Measurements from ENCODE around the gene KLHL17.
A peak's percentile ranks its signal among the peaks of the same experiment; 100 is the strongest.

KLHL17 gene

DNA sequence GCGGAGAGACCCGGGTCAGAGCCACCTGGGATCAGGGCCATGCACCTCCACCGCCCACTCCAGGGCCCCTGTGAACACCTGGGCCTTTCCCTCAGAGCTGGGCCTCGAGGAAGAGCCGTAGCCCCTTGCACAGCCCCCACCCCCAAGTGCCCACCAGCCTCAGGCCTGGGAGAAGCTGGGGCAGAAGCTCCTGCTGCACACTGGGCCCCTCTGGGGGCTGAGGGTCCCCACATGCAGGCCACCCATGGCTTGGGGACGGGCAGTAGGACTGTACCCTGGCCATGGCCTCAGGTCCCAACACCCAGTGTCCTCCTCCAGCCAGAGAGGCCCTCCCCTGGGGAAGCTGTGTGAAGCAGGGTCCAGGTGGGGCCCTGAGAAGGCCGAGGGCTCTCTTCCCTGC is 7.8 kb upstream of the KLHL17 start:
- no peak for DNase-seq

DNA sequence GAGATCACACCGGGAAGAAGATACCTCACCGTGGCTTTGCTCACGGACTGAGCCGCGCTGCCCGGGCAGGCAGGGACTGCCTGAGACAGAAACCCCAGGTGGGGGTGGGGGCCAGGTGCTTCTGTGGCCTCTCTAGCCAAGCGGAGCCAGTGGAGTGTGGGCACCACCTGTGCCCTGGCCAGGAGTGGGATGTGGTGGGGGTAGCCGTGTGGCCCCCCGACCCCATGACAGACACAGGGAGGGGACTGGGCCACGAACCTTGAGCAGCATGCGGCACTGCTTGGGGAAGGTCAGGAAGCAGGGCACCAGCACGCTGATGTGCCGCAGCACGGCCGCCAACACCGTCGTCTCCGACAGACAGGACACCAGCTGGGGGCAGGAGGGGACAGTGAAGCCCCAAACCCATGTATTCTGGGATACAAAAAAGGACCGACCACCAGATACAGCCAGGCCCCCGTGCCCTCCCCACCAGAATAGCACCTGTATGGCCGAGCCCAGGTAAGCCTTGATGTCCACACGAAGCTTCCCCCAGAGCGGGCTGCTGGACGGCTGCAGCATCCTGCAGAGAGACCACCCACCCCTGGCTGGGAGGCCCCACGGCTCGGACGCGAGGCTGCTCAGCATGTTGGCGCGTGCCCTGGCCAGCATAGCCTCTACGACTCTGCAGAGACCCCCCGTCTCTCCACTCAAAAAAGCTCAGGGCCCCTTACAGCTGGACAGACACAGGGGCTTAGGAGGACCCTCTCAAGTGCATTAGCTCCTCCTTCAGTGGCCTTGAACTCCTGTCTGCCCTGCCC is 6.7 kb upstream of the KLHL17 start:
- no peak for DNase-seq

DNA sequence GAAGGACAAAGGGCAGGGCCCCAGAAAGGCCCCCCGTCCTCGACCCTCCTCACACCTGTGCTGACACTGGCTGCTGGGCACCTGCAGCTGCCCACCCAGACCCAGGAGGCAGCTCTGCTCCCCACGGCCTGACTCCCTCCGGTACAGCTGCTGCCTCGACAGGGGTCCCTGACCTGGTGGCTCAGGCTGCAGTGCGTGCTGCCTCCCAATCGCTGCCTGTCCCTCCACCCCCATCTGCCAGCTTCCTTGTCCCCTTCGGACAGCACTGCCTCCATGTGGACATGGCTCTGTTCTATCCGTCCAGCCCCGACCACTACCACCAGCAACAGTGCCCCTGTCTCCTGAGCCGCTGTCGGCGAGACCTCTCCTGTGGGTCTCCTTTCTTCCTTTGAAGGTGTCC is 5.5 kb upstream of the KLHL17 start:
- DNase-seq = no peak

DNA sequence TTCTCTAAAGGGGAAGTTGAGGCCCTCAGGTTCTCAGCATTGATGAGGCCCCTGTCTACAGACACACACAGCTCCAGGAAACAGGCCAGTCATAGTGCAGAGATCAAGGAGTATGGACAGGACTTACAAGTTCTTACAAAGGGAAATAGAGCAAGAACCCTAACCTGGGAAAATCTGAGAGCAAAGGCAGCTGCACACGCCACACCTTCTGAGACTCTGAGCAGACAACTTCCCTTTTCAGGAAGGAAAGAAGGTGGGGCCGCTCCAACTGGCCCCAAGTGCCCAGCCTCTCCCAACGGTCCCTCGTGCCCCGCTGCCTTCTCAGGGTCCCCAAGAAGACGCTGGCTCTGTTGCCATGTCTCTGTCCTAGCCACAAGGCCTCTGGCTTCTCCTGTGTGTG is 4.9 kb upstream of the KLHL17 start:
- DNase-seq = no peak

DNA sequence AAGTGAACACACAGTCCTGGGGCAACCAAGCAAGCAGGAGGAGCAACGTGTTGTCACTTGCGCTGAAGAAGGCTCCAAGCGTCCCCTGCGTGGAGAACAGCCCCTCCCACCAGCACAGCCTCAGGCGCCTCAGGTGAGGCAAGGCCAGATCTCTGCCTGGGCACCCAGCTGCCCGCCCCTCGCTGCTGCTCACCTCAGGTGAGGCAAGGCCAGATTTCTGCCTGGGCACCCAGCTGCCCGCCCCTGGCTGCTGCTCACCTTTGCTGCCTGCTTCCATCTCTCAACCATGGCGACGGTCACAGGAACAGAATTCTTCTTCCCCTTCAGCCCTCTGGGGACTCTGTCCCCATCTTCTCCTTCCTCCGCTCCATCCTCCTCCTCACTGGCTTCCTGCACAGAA is 3.7 kb upstream of the KLHL17 start:
- no peak for DNase-seq

DNA sequence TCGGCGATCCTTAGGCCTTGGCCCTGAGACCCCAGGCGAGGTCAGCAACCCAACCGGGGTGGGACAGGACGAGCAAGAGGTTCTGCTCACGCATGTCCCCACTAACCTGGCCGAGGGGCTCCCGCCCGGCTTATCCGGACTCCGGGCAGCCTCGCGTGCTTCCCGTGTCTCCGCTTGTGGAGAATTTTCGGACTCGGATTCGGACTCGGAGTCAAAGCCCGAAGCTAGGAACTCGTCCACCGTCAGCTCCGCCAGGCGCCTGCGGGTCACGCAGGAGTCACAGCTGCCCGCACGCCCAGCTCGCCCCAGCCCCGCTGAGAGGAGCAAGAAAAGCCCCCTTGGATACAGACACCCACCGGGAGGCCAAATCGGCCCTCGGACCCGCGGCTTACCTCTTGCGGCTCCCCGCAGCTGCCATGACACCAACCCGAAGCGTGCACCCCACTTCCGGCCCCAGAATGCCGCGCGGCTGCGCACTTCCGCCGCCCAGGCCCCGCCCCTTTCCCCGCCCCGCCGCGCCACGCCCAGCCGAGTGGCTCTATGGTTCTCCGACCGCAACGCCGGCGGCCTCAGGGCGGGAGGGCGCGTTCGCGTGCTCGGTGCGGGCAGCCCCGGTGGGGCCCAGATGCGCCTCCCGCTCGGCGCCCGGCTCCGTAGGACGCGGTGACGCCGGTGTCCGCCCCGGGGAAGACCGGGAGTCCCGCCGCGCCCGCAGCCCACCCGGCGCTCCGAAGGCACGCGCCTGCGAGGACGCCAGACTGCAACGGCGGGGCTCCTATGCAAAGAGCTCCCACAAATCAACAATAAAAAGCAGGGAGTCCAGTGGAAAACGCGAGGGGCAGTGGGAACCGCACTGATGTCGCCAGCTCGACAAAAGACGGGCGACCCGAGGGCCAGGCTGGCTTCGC is 1.3 kb upstream of the KLHL17 start, which contains the start of gene NOC2L:
NOC2L (minus strand) TSS at position 434 of the 908 bp plus-strand sequence; CDS start at position 418, 16 bp downstream.
- DNase-seq = peak; percentile 78

DNA sequence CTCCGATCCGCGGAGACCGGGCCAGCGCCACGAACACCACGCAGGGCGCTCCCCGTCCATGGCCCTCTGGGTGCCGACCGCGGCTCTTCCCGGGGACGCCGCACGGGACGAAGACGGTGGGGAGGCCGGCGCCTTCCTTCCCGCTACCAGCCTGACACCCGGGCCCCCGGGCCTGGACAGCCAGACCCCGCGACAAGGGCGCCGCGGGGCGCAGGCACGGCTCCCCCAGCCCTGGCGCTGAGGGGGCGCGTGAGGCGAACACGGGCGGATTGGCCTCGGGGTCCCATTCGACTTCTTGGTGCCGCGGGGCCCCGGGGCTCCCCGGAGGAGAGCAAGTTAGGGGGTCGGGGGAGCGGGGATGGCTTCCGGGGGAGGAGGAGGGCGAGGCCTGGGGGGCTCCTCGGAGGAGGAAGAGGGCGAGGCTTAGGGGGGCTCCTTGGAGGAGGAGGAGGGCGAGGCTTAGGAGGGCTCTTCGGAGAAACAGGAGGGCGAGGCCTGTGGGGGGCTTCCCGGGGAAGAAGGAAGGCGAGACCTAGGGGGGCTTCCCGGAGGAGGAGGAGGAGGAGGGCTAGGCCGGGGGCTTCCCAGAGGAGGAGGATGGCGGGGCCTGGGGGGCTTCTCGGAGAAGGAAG is 537 bp upstream of the KLHL17 start:
- no peak for DNase-seq

DNA sequence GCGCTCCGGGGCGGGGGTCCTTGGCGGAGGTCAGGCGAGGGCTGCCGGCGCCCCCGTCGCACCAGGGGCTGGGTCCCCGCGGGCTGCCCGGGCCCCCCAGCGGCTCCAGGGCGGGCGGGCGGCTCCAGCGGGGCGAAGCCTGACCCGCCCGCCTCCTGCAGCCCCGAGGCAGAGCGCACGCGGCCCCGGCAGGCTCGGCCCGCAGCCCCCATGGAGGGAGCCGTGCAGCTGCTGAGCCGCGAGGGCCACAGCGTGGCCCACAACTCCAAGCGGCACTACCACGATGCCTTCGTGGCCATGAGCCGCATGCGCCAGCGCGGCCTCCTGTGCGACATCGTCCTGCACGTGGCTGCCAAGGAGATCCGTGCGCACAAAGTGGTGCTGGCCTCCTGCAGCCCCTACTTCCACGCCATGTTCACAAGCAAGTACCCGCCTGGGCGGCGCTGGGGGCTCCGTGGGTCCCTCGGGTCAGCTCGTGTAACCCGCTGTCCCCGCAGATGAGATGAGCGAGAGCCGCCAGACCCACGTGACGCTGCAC is 817 bp downstream of the KLHL17 start:
- DNase-seq = no peak

DNA sequence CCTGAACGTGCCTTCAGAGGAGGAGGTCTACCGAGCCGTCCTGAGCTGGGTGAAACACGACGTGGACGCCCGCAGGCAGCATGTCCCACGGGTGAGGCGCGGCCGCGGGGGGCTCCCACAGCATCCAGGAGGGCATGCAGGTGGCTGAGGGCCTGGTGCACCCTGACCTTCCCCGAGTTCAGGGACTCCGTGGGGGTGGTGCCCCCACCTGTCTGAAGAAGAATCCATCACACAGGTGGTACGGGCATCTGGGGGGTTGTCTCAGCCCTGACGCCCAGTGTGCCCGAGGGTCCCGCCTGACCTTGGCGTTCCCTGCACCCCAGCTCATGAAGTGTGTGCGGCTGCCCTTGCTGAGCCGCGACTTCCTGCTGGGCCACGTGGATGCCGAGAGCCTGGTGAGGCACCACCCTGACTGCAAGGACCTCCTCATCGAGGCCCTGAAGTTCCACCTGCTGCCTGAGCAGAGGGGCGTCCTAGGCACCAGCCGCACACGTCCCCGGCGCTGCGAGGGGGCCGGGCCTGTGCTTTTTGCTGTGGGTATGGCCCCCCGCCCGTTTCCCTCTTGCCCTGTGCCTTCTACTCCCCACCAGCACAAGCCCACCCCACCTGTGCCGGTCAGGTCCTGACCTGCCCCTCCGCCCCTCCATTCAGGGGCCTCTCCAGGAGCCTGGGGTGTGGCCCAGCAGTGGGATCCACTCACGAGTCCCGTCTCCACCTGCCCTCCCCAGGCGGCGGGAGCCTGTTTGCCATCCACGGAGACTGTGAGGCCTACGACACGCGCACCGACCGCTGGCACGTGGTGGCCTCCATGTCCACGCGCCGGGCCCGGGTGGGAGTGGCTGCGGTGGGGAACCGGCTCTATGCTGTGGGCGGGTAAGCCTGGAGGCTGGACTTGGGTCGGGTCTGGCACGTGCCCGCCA is 2.3 kb downstream of the KLHL17 start:
- DNase-seq = no peak

DNA sequence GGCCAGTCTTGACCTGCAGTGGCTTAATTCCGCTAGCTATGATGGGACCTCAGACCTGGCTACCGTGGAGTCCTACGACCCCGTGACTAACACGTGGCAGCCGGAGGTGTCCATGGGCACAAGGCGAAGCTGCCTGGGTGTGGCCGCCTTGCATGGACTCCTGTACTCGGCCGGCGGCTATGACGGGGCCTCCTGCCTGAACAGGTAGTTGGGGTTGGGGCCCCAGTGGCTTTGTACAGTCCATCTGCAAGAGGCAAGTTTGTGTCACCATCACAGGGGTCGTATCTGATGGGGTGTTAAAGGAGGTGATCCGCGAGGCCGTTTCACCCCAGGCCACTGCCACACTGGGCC is 2.9 kb downstream of the KLHL17 start:
- DNase-seq = no peak

DNA sequence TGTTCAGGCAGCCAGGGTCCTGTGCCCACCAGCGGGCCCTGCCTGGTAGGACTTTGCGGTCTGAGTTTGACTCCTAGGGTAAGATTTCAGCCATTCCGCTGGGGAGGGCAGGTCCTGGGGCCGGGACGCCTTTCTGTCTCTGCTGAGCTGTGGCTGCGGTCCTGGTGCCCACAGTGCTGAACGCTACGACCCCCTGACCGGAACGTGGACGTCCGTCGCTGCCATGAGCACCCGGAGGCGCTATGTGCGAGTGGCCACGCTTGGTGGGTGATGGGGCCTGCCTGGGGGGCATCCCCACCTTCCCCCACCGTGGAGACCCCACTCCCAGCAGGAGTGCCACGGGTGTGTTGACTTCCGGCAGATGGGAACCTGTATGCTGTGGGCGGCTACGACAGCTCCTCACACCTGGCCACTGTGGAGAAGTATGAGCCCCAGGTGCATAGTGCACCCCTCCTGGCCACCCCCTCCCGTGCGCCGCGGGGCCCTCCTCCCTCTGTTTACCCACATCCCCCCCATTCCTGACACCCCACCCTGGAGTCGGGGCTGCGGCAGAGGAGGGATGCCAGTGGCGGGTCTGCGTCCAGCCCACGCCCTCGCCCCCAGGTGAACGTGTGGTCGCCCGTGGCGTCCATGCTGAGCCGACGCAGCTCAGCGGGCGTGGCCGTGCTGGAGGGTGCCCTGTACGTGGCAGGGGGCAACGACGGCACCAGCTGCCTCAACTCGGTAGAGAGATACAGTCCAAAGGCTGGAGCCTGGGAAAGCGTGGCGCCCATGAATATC is 3.6 kb downstream of the KLHL17 start:
- DNase-seq = no peak

DNA sequence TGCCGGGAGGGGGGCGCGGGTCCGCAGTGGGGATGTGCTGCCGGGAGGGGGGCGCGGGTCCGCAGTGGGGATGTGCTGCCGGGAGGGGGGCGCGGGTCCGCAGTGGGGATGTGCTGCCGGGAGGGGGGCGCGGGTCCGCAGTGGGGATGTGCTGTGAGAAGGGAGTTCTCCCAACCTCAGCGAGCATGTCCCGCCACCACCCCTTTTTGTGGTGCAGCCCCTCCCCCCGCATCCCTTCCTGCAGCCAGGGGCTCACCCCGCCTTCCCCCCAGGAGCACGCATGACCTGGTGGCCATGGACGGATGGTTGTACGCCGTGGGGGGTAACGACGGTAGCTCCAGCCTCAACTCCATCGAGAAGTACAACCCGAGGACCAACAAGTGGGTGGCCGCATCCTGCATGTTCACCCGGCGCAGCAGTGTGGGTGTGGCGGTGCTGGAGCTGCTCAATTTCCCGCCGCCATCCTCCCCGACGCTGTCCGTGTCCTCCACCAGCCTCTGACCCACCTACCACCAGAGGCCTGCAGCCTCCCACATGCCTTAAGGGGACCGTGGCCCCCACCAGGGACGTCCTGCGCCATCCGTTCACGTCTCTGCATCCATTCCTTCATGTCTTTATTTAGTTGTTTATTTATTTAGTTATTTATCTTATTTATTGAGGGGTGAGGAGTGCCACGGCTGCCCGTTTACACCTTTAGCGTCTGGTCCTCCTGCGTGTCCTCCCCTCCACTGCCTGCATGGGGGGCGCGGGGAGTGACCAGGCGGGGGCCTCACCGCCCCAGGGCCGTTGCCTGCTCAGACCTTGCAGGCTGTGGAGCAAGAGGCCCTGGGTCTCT is 4.5 kb downstream of the KLHL17 start:
- DNase-seq = no peak

DNA sequence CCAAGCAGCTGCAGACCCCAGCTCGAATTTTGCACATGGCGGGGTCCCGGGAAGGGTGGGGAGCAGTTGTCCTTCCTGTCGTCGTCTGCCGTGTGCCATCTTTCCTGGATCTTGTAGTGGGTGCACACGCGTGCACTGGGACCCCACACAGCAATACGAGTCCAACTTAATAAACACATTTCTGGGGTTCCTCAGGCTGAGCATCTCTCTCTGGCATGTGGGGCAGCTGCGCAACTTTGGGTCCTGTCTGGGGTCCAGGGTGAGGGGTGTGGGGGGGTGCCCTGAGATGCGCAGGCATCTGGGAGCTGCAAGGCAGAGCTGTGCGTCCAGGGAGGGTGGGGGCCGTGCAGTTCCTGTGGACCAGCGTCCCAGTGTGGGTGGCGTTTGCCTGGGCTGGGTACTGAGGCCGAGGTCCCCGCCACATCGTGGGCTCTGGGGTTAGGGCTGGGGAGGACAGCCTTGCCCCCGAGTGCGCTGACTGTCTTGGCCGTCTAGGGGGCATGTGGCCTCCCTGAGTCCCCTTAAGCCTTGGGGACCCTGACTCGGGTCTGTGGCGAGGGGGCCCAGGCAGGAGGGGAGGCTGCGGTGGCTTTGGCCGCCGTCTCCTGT is 5.2 kb downstream of the KLHL17 start:
- DNase-seq = no peak

DNA sequence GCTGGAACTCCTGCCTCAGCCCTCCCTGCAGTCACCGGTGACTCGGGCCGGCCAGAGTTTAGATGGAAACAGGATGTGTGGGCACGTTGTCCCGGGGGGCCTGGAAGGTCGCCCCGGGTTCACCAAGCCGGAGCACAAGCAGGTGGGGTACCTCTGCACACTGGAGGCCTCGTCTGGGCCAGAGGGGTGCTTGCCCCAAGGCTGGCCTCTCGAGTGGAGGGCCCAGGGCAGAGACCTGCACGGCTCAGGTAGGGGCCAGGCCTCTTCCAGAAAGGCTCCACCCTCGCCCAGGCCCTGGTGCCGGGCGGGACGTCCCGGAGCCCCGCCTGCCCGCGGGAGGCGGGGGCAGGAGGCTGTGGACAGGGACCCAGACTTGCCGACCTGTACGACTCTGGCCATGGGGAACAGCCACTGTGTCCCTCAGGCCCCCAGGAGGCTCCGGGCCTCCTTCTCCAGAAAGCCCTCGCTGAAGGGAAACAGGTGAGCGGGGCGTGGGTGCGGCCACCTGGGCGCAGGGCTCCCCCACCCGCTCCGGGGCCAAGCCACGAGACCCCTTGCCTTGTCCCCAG is 5.8 kb downstream of the KLHL17 start, which contains the start of gene PLEKHN1:
PLEKHN1 (plus strand) TSS at position 348 of the 569 bp plus-strand sequence; CDS start at position 398, 50 bp downstream.
- no peak for DNase-seq

DNA sequence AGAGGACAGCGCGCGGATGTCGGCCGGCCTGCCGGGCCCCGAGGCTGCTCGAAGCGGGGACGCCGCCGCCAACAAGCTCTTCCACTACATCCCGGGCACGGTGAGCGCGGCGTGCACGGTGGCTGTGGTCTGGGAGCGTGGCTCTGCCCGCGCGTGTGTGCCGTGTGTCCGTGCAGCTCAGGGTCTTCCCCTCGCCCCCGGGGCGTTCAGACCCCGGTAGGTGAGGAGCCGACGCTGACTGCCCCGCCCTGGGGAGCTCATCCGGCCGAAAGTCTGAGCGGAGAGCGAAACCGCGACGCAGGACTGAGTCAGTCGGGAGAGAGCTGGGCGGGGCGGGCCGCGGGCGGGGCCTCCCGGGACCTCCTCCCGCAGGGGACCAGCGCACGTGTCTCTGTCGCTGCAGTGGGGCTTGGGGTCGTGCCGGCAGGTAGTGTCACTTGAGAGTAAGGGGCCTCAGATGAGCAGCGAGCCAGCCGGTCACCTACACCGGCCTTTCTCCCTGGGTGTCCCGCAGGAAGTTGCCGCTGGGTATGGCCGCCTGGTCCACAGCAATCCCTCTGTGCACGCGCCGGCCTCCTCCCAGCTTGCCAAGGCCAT is 6.4 kb downstream of the KLHL17 start:
- peak; percentile 34 for DNase-seq

DNA sequence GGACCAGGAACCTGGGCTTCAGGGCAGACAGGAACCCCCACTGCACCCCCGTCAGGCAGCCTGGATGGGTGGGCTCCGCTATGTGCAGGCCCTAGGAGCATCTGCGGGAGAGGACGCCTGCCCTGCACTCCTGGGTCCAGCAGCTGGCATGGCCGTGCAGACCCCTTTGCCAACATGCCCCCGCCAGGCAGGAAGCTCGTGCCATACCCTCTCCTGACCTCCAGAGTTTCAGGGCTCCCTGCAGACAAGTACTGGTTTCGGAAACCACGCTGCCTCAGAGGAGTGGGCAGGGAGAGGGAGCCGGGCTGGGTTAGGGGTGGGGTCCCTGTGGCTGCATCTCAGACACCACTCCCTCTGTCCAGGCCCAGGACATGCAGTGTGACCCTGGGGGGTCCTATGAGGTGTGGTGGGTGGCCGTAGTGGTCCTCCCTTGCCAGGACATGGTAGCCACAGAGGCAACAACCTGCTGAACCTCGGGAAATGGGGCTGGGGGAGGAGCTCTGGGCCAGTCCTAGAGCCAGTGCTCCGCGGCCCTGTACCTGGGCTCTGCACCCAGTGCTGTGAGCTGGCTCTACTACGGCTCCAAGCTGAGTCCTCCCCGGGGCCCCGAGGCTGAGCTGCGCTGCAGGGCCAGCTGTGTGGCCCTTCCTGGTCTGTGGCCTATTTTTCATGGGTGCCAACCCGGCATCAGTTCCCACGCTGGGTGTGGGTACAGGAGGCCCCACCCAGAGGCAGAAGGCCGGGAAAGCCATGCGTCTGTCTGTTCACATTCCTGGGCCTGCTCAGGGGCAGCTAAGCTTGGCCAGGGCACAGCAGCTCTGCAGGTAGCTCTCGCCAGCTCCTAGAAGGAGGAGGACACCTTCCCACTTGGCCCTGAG is 7.3 kb downstream of the KLHL17 start:
- no peak for DNase-seq

DNA sequence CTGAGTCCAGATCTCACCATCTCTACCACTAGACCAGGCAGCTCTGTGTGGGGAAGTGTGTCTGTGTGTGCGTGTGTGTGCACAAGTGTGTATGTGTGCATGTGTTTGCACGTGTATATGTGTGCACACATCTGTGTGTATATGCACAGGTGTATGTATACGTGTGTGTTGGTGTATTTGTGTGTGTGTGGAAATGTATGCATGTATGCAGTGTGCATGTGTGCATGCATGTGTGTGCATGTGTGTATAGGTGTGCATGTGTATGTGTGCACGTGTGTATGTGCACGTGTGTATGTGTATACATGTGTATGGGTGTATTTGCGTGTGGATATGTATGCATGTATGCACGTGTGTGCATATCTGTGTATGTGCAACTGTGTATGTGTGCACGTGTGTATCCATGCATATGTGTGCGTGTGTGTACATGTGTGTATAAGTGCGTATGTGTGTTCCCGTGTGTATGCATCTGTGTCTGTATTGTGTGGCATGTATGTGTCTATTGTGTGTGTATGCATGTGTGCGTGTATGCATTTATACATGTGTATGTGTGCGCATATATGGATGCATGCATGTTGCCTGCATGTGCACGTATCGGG is 9.0 kb downstream of the KLHL17 start:
- no peak for DNase-seq

Data from GOT3 (cell line).